OCI-M1 (cell line): ENCODE measurements around the gene FHIT.

Experiments used
- DNase-seq: peaks from one replicate; lab custom pipeline; 2025; lab: John Stamatoyannopoulos, UW

The FHIT gene

DNA sequence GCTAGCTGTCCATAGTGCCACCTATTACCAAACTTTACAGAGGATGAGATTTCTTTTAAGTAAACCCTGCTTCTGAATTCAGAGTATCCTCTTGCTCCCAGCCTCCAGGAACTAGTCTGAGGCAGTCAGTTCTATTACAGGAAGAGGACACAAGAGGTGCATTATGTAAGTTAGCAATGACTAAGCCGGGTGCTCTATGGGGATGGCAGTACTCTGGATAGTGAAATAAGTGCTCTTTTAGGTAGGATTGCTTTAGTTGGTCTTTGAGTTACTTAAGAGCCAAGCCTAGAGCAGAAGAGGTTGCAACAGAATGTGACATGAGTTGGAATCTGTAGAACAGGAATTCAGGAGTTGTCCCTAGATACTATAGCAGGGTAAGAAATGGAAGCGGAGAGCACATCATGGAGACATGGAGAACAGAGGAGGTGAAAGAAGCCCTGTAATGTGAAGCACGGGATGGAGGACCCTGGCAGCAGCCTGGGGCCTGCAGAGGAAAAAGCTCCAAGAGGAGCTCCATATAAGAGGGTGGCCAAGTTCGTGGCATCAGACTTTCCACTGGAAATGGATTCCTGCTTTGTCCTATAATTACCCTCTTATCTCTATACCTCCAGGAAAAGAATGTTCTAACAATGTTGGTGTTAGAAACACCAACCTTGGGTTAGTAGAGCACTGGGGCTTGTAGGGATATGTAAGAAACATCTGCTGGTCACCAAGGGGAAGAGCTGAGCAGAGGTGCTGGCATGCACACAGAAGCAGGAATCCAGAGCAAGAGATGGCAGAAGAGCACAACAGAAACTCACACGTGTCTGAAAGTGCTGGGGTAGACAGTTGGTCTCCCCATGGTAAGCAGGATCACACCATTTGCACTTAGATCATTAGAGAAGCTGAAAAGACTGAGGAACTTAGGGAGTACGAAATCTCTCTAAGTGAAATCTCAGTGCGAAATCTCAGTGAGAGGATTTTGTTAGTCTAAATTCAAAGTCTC is 851.1 kb downstream of the FHIT start:
- peak; percentile 4 for DNase-seq

DNA sequence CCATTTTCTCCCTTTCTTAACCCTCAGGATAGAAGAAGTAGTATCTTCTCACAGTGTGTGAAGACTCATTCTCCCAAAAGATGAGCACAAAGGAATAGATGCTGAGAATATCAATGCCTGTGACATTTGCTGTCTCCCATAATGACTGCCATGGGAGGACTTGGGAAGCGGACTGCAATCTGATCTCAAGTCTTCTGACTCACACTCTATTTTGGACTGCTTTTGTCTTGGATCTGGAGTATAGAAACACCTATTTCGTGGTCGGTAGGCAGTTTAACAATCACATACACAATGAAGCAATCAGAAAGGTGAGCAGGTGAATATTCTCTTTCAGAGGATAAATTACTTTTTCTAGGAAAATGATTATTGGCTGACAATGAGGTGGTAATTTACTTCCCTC is 852.0 kb downstream of the FHIT start:
- DNase-seq, result no peak

DNA sequence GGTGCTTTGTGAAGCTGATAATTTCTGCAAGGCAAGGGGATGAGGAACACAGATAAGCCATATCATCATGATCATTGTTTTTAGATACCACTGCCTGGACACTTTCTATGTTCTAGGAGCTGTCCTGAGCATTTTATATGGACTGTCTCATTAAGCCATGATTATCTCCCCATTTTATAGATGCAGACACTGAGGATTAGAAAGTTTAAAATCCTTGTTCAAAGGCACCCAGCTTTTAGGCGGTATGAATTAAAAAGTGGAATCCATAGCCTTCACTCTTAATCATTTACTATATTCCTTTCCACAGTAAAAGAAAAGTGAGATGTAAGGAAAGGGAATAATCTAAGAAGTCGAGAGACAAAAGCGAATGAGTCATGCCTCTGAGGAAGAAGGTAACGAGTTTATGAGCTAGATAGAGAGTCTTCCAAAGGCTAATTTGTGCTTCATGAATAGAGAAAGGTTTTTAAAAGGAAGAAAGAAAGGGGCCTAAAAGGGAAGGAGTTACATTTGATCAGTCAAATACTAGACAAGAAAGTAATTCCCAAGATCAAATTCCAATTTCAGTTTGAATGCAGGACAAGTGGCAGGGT is 856.0 kb downstream of the FHIT start:
- no peak for DNase-seq

DNA sequence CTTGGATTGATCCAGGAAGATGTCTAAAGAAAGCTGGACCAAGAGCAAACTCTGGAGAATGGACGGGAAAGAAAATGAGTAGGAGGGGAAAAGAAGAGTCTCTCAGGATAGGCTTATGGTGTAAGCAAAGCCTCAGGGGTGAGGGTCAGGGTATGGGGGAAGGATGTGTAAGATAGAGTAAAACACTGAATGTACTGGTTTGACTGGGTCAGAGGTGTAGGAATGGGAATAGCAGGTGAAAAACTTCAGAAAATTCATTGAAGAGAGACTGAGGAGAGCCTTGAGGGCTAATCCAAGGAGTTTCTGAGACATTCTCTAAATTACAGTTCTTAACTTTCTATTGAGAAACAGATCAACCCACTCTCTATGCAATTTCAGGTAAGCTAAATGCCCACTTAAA is 857.3 kb downstream of the FHIT start:
- DNase-seq, result no peak

DNA sequence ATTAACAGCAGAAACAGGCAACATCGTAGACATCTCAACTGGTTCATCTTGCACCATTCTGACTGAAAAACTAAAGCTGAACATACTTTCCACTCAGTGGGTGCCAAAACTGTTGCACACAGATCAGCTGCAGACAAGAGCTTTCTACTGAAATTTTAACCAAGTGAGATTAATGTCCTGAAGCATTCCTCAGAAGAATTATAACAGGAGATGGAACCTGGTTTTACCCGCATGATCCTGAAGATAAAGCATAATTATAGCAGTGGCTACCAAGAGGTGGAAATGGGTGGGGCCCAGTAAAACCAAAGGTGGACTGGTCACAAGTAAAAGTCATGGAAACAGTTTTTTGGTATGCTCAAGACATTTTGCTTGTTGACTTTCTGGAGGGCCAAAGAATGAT is 858.8 kb downstream of the FHIT start:
- no peak for DNase-seq

DNA sequence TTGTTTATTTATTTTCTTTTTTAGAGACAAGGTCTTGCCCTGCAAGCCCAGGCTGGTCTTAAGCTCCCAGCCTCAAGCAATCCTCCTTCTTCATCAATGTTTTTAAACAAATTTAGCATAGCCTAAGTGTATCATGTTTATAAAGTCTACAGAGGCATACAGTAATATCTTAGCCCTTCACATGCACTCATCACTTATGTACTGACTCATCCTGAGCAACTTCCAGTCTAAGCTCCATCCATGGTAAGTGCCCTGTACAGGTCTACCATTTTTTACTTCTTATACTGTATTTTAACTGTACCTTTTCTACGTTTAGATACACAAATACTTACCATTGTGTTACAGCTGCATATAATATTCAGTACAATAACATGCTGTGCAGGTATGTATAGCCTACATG is 860.0 kb downstream of the FHIT start:
- DNase-seq, result no peak

DNA sequence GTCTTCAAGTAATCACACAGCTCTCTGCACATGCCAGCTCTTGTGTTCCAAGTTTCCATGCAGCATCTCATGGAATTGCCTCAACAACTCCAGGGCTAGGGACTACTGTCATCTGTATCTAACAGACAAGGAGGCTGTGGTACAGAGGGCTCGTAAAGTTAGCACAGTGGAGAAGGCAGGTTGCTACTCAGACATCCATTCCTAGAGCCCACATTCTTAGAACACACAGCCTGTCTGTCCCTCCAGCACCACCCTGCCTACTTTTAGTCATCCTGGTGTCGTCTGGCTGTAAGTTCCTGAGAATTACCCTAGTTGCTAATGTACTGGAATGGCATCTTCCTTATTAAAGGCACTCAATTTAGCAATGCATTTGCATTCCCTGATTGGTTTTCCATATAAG is 862.5 kb downstream of the FHIT start:
- no peak for DNase-seq

DNA sequence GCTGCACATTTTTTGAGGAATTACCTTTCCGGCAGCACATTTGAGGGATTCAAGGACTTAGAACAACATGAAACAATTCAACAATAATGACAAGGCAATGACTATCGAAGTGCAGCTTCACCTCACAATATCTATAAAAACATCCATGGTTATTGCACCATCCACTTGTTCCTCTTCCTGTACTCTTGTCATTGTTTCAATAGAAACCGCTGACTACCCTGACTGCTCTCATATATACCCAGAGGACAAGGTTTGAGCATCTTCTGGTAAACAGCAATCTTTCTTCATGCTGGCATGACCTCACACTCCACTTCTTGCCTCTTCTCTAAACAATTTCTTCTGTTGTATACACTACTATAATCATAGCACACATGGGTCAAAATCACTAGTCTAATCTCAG is 864.9 kb downstream of the FHIT start:
- DNase-seq, result peak; percentile 8

DNA sequence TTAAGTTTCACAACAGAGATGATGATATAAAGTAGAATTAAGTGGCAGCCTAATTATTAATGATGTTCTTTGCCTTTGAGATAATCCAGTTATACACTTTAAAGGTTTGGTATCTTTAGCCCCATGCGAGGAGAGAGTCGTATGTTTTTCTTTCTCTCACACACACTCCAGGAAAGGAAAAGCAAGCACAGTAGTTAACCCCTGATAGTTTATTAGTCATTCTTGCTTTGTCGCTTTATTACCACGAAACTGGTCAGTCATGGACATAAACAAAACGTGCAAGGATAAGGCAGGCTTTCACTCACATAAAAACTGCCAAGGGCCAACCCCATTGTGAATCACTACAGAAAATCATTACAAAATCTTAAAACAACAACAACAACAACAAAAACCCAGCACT is 866.9 kb downstream of the FHIT start:
- no peak for DNase-seq

DNA sequence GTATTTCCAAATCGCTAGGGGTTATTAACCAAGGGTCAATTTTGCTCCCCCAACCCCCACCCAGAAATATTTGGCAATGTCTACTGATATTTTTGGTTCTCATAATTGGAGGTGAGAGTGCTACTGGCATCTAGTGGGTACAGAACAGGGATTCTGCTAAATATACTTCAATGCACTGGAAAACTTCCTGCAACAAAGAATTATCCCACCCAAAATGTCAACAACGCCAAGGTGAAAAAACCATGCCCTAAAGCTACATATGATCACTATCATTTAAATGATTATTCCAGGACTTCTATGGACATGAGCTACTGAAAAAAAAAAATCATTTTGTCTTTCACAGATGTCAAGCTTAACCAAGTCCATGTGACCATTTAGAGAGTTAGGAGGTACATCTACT is 867.9 kb downstream of the FHIT start:
- no peak for DNase-seq

DNA sequence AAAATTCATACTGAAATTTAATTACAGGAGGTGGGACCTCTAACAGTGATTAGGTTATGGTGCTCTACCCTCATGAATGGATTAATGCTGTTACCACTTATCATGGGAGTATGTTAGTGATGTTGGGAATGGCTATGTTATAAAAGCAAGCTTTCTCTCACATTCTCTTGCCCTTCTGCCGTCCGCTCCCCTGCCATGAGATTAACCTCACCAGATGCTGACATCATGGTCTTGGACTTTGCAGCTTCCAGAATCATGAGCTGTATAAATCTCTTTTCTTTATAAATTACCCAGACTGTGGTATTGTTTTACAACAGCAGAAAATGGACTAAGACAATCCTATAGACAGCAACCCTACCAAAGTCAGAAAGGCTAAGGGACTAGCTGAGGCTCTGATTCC is 884.8 kb downstream of the FHIT start:
- DNase-seq, result no peak

DNA sequence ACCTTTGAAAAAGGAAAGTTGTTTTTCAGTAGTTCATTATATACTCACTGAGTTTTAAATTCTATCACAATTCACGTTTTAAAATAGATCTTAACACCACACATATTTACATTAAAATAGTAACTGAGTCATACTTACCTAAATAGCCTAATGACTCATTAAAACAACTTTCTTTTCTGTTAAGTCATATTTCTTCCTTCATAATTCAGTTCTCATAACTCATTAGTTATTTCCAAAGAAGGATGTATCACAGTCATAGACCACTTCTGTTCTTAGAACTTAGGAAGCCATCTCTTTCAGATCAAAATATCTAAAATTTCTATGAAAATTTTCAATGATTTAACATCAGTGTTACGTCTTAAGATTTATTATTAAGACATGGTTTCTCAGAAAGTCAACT is 885.9 kb downstream of the FHIT start:
- DNase-seq, result no peak

DNA sequence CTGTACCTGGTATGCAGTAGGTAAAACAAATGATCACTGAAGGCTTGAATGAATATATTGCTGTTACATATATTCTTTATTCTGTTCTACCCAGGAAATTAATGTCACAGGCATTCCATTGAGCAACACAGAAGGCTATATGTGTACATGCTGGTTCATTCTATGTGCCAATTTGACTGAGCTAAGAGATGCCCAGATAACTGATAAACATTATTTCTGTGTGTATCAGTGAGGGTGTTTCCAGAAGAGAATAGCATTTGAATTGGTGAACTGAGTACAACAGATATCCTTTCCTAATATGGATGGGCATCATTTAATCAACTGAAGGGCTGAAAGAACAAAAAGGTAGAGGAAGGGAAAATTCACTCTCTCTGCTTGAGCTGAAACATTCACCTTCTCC is 886.8 kb downstream of the FHIT start:
- no peak for DNase-seq

DNA sequence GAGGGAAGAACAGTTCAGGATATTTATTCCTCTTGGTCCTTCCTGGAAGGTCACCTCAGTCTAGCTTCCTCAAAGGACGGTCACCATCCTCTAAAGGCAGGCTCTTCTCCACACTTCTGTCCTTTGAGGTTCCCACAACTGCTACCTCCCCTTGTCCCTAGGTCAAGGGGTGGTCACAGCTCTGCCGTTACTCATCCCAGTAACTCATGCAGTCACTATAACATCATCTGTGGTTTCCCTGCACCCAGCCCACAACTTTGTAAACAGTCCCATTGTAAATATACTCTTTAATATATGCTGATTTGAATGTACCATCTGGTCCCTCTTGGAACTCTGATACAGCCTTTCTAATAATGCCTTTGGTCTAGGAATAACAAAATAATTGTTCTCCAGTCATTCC is 887.4 kb downstream of the FHIT start:
- DNase-seq, result no peak

DNA sequence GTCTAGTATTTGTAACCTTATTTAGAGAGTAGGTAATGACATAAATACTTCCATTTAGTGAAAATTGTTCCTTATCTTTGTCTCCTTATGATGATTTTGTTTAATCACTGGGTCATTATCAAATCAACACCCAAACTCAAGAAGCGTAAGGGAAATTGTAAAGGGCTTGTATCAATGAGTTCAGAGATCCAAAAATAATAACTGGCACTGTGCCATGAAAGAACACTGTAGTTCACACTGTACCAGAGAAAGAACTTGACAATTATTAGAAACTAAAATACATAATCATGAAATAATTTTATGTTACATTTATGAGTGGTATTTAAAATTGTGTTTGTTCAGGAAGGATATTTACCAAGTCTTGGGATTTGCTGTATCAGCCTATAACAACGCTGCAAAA is 895.4 kb downstream of the FHIT start:
- DNase-seq, result no peak

DNA sequence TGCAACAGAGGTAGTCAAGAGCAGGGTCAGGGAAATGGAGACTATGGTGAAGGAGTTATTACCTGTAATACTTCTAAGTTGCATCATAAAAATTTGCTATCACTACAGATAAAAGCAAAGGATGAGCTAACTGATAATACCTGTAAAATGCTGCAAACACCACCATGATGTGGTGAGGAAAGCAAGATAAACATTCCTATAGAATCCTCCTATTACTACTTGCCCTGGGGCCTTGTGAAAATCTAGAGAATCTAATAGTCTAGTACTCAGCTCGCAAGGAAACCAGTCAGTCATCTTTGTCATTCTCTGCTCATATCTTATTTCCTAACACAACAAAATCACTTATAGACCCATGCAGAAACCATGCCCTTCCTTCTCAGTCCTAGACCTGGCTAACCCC is 899.8 kb downstream of the FHIT start:
- DNase-seq, result no peak

DNA sequence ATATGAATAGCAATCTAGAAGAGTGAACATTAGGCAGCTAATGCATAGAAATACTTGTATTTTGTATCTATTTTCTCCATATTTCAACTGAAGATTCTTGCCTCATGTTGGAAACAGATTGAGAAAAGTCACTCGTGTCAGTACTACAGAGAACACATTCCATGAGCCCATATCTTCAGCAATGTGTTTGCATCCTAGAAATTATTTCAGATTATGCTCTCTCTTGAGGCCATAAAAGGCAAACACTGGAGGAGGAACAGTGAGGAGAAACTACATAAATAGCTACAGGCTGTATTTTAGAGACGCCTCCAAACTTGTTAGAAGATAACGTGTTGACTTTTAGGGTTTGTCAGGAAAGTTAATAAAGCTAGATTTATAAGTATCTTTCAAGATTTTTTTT is 906.9 kb downstream of the FHIT start:
- DNase-seq, result no peak

DNA sequence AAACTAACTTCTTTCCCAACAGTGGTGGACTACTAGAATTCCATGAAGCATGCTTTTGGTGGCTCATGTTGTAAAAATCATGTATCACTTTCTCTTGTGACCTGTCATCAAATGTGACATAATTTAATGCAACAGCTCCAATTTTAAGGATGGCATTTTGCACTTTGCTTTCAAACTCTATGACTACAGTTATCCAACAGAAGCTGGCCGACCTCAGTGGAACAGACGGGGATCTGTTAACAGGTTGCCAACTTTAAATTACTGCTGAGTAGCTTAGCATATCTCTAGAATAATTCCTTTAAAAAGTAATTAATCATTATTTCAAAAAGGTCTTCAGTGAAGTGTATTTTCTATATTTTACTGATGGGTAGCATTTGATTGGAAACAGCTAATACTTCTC is 907.4 kb downstream of the FHIT start:
- no peak for DNase-seq

DNA sequence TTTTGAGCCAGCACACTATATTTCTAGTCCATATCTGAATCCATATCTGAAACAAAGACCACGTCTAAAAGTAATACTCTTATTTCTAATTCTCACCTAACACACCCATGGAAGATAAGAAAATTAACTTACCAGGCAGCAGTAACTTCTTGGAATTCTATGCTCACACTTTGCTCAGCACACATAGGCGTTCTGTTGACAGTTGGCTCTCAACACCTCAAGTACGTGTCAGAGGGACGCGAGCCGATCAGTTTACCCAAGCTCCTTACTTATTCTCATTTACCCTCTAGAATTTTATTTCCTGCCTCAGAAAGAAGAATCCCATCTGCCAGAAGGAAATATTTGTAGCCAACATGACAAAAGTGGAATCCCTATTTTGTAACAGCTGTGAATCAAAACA is 911.9 kb downstream of the FHIT start:
- DNase-seq, result no peak

DNA sequence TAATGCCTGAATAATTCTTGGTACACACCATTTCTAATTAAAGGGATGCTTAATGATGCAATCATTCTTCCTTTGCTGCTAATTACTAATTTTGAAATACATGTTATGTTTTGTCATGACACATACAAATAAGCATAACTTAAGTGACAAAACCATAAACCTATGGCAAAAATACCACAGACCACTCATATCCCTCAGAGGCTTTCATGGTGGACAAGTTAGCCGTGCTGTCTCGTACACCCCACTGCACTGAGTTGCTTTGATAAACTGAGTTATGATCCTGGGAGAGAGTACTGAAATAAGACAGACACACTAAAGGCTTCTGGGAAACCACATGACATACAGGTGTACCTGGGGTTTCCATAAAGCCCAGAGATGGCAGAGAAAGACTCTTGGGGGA is 913.8 kb downstream of the FHIT start:
- no peak for DNase-seq

DNA sequence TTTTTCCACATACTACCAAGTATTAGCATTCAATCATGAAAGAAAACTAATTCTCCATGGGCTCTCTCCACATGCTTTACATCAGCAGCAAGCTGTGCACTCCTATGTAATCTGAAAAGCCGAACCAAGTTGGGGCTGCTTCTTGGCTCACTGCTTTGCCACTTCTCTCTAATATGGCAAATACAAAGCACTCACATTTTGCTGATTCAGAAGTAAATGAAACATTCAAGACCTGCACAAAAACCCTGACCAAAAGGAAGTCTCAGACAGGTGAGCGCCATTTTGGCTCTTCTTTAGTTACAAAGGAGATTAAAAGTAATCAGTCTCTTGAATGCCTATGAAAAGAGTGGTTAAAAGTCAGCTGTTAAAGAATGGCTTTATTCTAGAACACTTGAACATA is 915.2 kb downstream of the FHIT start:
- DNase-seq, result no peak

DNA sequence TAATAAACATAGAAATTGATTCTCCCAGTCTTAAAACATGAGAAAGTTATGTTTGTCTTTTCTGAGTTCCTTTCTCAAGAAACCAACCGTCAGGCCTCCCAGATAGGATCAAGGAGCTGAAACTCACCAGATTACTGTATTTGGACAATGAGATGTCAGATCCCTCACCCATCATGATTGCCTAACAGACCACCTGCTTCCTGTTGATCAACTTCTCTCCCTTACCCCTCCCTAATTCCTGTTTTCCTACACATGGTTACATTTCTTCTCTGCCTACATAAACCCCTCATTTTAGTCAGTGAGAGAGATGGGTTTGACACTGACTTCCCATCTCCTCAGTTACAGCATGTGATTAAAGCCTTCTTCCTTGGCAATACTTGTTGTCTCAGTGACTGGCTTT is 917.5 kb downstream of the FHIT start:
- DNase-seq, result peak; percentile 59

DNA sequence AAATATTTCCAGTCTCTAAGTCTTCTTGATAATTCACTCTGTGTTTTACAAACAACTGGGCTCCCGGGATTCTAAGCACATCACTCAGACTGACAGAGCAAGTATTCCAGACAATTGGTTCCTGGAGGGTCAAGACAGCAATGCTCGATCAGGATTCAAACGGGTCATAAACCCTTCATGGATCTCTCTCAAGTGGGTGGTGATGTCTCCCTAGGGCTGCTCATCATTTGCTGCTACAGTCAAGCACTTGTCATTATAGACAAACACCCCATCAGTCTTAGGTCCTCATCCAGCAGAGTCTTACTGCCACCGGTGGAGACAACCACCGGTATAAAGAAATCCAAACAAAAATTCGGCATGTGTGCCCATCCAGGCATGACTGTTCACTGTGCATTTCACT is 921.1 kb downstream of the FHIT start:
- no peak for DNase-seq
